SK-N-SH (cell line): ENCODE data around the gene CTSA.

Experiments
- CTCF ChIP-seq: fragments of 200-600 bp; sonication (generic); IDR thresholded peaks from 2 replicates; pipeline ENCODE4 v1.6.1; 2017; ENCODE audit warnings: antibody characterized with exemption, mild to moderate bottlenecking, moderate library complexity
- MXI1 ChIP-seq: IDR thresholded peaks from 2 replicates; pipeline ENCODE4 v1.6.1; 2012; ENCODE audit warnings: mild to moderate bottlenecking, low read depth, low read length, improper control_type of control experiment
- RAD21 ChIP-seq: IDR thresholded peaks from 2 replicates; pipeline ENCODE4 v1.6.1; 2012; ENCODE audit warnings: mild to moderate bottlenecking, low read length
- RCOR1 ChIP-seq: fragments of 150-350 bp; IDR thresholded peaks from 2 replicates; pipeline ENCODE4 v1.6.1; 2017; ENCODE audit warnings: antibody characterized with exemption, low read length

- TF ChIP-seq RCOR1 (no peak), CTCF (no peak), RAD21 (no peak), MXI1 (no peak)
Observed at GRCh38 chr20:45859916-45860315, 31.2 kb upstream of the CTSA start.
